HepG2 (cell line): ENCODE measurements around the gene HECTD1. TPM values are rescaled to one million over a fixed set of nuclear protein-coding genes. Genes with fewer than 3 reads are reported as not detected.

Source experiments
- ATAC-seq: fragments of 200-7000 bp; cut with Tn5 transposase; 3 replicates; pipeline ENCODE4 v1.9.1; 2020; ENCODE audit warnings: mild to moderate bottlenecking, moderate library complexity
- BruUV-seq: library from RNA; stranded (reverse); fragments of 400-500 nt; replicated peaks from 2 replicates; lab custom pipeline; 2021; lab: Mats Ljungman, UMichigan
- CTCF ChIA-PET: fragments of 300-600 bp; formaldehyde crosslinking; extraction: SDS; loops from one replicate; lab custom pipeline; 2021; ENCODE audit warnings: low total read pairs, inconsistent platforms, low intra/inter-chr PET ratio; lab: Yijun Ruan, JAX
- POLR2A ChIA-PET: fragments of 350-600 bp; sonication (Branson Sonifier 250); formaldehyde crosslinking; loops from one replicate; lab custom pipeline; 2020; ENCODE audit warnings: antibody characterized with exemption, inconsistent platforms; lab: Yijun Ruan, JAX
- DNase-seq: peaks from one replicate; pipeline ENCODE4 v3.0.0-alpha.2; 2015; ENCODE audit warnings: low spot score
- FAIRE-seq: peaks from 3 replicates; lab custom pipeline; 2011; peaks lifted over from hg19 to GRCh38; lab: Jason Lieb, UNC
- H2AFZ ChIP-seq: one replicate; pipeline ENCODE4 v1.6.1; 2011; ENCODE audit warnings: low read length, inconsistent platforms
- H3K27ac ChIP-seq: fragments of 300-600 bp; 3 replicates; pipeline ENCODE4 v1.8.0; 2011; ENCODE audit warnings: mixed run types, mild to moderate bottlenecking, mixed read lengths, low read length, inconsistent platforms; ENCODE audit not compliant: insufficient read depth; ENCODE audit errors: extremely low read length
- H3K27me3 ChIP-seq, 2 experiments: fragments of 200-600 bp in 1 of 2; 2 replicates in 1 of 2; 3 replicates in 1 of 2; pipeline versions ENCODE4 v1.6.0 to v1.8.0; 2011; ENCODE audit warnings: low read length in 2 of 2, mild to moderate bottlenecking in 2 of 2, moderate library complexity in 2 of 2, inconsistent platforms in 1 of 2; ENCODE audit not compliant: insufficient read depth in 2 of 2, control insufficient read depth in 1 of 2
- H3K36me3 ChIP-seq, 2 experiments: fragments of 200-600 bp in 1 of 2; replicated peaks in 1 of 2; 2 replicates in 1 of 2; 3 replicates in 1 of 2; pipeline versions ENCODE4 v1.5.1 to v1.8.0; 2011; ENCODE audit warnings: low read length in 2 of 2, inconsistent platforms in 1 of 2; ENCODE audit not compliant: insufficient read depth in 2 of 2, control insufficient read depth in 1 of 2
- H3K4me1 ChIP-seq: 2 replicates; pipeline ENCODE4 v1.5.1; 2012; ENCODE audit warnings: low read length, inconsistent platforms; ENCODE audit not compliant: insufficient read depth
- H3K4me2 ChIP-seq: 2 replicates; pipeline ENCODE4 v1.6.0; 2011; ENCODE audit warnings: low read depth, low read length, inconsistent platforms
- H3K4me3 ChIP-seq, 3 experiments: fragments of 200-600 bp in 1 of 3; sonication (generic), shearing (Covaris generic) in 1 of 3; replicated peaks in 1 of 3; 2 replicates each; pipeline ENCODE4 v1.5.1; 2011 to 2016; ENCODE audit warnings: low read length in 3 of 3, inconsistent platforms in 2 of 3, low read depth in 2 of 3, mild to moderate bottlenecking in 2 of 3, control low read depth in 1 of 3, mixed read lengths in 1 of 3; ENCODE audit not compliant: insufficient read depth in 1 of 3
- H3K79me2 ChIP-seq: one replicate; pipeline ENCODE4 v1.6.1; 2011; ENCODE audit warnings: low read length, inconsistent platforms; ENCODE audit not compliant: insufficient read depth
- H3K9ac ChIP-seq: 2 replicates; pipeline ENCODE4 v1.6.0; 2011; ENCODE audit warnings: mild to moderate bottlenecking, low read depth, low read length, inconsistent platforms; ENCODE audit not compliant: insufficient read depth
- H3K9me3 ChIP-seq: 2 replicates; pipeline ENCODE4 v1.5.1; 2012; ENCODE audit warnings: mild to moderate bottlenecking, low read length
- H4K20me1 ChIP-seq: 2 replicates; pipeline ENCODE4 v1.6.0; 2011; ENCODE audit warnings: inconsistent platforms, mild to moderate bottlenecking, low read length, moderate library complexity; ENCODE audit not compliant: insufficient read depth
- FOXA1 ChIP-seq, 2 experiments: fragments of 450-650 bp in 1 of 2; sonication (generic) in 1 of 2; formaldehyde crosslinking in 1 of 2; IDR thresholded peaks; 2 replicates each; pipeline versions ENCODE4 v1.4.0 to v1.6.1; 2016 to 2020; ENCODE audit warnings: missing genetic modification reagents in 1 of 2
- HNRNPK ChIP-seq: fragments of 200-400 bp; formaldehyde crosslinking; IDR thresholded peaks from 2 replicates; pipeline ENCODE4 v1.6.1; 2018; ENCODE audit warnings: low read length, low read depth, moderate library complexity, mild to moderate bottlenecking; ENCODE audit not compliant: poor library complexity, severe bottlenecking
- HNRNPUL1 ChIP-seq: fragments of 200-400 bp; formaldehyde crosslinking; IDR thresholded peaks from 2 replicates; pipeline ENCODE4 v1.6.1; 2017; ENCODE audit warnings: low read depth, mild to moderate bottlenecking, low read length, moderate library complexity
- MXI1 ChIP-seq: IDR thresholded peaks from 3 replicates; pipeline ENCODE4 v1.6.1; 2012; ENCODE audit warnings: low read depth, low read length, inconsistent platforms, borderline replicate concordance
- NBN ChIP-seq: fragments of 450-650 bp; conservative IDR thresholded peaks from 2 replicates; pipeline ENCODE4 v1.6.1; 2017
- NCOA1 ChIP-seq: sonication (generic); formaldehyde crosslinking; IDR thresholded peaks from 2 replicates; pipeline ENCODE4 v1.9.0; 2021; ENCODE audit warnings: missing genetic modification reagents
- RAD51 ChIP-seq: fragments of 450-650 bp; IDR thresholded peaks from 2 replicates; pipeline ENCODE4 v1.6.1; 2016; ENCODE audit warnings: borderline replicate concordance
- RBFOX2 ChIP-seq: fragments of 200-400 bp; formaldehyde crosslinking; IDR thresholded peaks from 2 replicates; pipeline ENCODE4 v1.6.1; 2017; ENCODE audit warnings: low read depth, mild to moderate bottlenecking, low read length
- SMARCE1 ChIP-seq: fragments of 450-650 bp; IDR thresholded peaks from 2 replicates; pipeline ENCODE4 v1.6.1; 2017; ENCODE audit warnings: borderline replicate concordance
- TOPORS ChIP-seq: sonication (generic); formaldehyde crosslinking; IDR thresholded peaks from 2 replicates; pipeline ENCODE4 v1.8.0; 2023; ENCODE audit warnings: mild to moderate bottlenecking, missing genetic modification reagents
- YY1 ChIP-seq: IDR thresholded peaks from 2 replicates; pipeline ENCODE4 v1.6.1; 2011; ENCODE audit warnings: low read length, low read depth, moderate library complexity, mild to moderate bottlenecking; ENCODE audit not compliant: insufficient read depth, insufficient replicate concordance
- ZMAT3 ChIP-seq: sonication (generic); formaldehyde crosslinking; conservative IDR thresholded peaks from 2 replicates; pipeline ENCODE4 v1.7.0; 2021; ENCODE audit warnings: missing genetic modification reagents
- ZNF317 ChIP-seq: sonication (generic); formaldehyde crosslinking; IDR thresholded peaks from 2 replicates; pipeline ENCODE4 v1.5.0; 2020; ENCODE audit warnings: mild to moderate bottlenecking, missing genetic modification reagents
- ZNF615 ChIP-seq: sonication (generic); formaldehyde crosslinking; IDR thresholded peaks from 2 replicates; pipeline ENCODE4 v1.5.0; 2020; ENCODE audit warnings: mild to moderate bottlenecking, missing genetic modification reagents, borderline replicate concordance
- ZNF713 ChIP-seq: sonication (generic); formaldehyde crosslinking; IDR thresholded peaks from 2 replicates; pipeline ENCODE4 v1.4.0; 2020; ENCODE audit warnings: mild to moderate bottlenecking, missing genetic modification reagents
- WGBS: methylation state at CpG from one replicate; pipeline ENCODE4 v1.1.6; 2017; ENCODE audit warnings: low lambda C conversion rate; 5-methylcytosine and 5-hydroxymethylcytosine counted together
- in situ Hi-C: cut with HindIII; loops from 2 replicates; pipeline ENCODE4 v1.10.0; 2017; ENCODE audit warnings: low pct_unique_long_range_greater_than_20kb; ENCODE audit not compliant: extremely low pct_ligation_motif_present
- intact Hi-C: fragments of 100-400 bp; cut with micrococcal nuclease; formaldehyde crosslinking; loops from one replicate; pipeline ENCODE4 v1.10.0; 2022; ENCODE audit not compliant: unreplicated experiment
- polyA plus RNA-seq, 8 experiments: library from polyadenylated mRNA; depleted of rRNA in 3 of 8; stranded (reverse) in 7 of 8; unstranded in 1 of 8; fragments of >200 nt; fragmentation: Illumina TruSeq in 4 of 8; extraction: Trizol in 4 of 8; gene quantifications; 2 replicates each; pipeline versions ENCODE4 v1.2.1 to v1.2.3, GENCODE V29; 2011 to 2016; ENCODE audit warnings: low read depth in 4 of 8, missing spikeins in 1 of 8, mixed read lengths in 1 of 8; ENCODE audit not compliant: insufficient read depth in 1 of 8
- total RNA-seq, 5 experiments: library from RNA; depleted of rRNA; stranded (reverse); fragments of >200 nt; fragmentation: Illumina TruSeq; extraction: Trizol; gene quantifications; 2 replicates each; pipeline ENCODE4 v1.2.3, GENCODE V29; 2016; ENCODE audit warnings: low read depth in 1 of 5
- TF ChIP-seq, protein P1 (sequence below): sonication (generic); formaldehyde crosslinking; IDR thresholded peaks from 2 replicates; pipeline ENCODE4 v1.4.0; 2020; ENCODE audit warnings: mild to moderate bottlenecking, missing genetic modification reagents, borderline replicate concordance

HECTD1 gene
- total and polyA plus RNA-seq, 2 of the 13 experiments (the other 11 are each of a cell fraction or from before 2014, with no cell fraction given): 312 to 560 TPM

DNA sequence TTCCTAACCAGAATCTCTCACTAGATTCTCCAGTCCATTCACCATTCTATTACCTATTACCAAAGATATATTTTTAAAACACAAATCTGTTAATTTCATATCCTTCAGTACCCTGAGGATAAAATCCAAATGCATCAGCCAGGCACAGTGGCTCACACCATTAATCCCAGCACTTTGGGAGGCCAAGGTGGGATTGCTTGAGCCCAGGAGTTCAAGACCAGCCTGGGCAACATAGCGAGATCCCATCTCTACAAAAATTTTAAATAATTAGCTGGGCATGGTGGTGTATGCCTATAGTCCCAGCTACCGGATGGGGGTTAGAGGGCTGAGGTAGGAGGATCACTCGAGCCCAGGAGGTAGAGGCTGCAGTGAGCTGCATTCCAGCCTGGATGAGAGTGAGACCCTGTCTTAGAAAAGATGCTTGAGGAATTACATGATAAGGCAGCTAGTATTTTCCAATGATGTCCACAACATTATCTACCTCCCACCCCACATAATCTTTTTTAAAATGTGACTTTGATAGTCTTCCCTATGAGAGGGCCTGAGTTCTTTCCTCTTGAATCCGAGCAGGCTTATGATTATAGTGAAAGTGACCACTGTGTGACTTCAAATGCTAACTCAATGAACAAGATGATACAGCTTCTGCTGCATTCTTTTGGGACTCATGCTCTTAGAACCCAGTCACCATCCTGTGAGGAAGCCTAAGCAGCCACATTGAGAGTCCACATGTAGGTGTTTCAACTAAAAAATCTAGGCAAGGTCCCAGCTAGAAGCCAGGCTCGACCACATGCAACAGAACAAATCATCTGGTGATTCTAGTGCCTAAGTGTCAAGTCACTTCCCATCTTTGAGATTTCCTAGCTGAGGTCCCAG lies 18.0 kb downstream of the HECTD1 start (continued):
- TF ChIP-seq, protein P1, sequence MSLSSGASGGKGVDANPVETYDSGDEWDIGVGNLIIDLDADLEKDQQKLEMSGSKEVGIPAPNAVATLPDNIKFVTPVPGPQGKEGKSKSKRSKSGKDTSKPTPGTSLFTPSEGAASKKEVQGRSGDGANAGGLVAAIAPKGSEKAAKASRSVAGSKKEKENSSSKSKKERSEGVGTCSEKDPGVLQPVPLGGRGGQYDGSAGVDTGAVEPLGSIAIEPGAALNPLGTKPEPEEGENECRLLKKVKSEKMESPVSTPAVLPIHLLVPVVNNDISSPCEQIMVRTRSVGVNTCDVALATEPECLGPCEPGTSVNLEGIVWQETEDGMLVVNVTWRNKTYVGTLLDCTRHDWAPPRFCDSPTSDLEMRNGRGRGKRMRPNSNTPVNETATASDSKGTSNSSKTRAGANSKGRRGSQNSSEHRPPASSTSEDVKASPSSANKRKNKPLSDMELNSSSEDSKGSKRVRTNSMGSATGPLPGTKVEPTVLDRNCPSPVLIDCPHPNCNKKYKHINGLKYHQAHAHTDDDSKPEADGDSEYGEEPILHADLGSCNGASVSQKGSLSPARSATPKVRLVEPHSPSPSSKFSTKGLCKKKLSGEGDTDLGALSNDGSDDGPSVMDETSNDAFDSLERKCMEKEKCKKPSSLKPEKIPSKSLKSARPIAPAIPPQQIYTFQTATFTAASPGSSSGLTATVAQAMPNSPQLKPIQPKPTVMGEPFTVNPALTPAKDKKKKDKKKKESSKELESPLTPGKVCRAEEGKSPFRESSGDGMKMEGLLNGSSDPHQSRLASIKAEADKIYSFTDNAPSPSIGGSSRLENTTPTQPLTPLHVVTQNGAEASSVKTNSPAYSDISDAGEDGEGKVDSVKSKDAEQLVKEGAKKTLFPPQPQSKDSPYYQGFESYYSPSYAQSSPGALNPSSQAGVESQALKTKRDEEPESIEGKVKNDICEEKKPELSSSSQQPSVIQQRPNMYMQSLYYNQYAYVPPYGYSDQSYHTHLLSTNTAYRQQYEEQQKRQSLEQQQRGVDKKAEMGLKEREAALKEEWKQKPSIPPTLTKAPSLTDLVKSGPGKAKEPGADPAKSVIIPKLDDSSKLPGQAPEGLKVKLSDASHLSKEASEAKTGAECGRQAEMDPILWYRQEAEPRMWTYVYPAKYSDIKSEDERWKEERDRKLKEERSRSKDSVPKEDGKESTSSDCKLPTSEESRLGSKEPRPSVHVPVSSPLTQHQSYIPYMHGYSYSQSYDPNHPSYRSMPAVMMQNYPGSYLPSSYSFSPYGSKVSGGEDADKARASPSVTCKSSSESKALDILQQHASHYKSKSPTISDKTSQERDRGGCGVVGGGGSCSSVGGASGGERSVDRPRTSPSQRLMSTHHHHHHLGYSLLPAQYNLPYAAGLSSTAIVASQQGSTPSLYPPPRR (CRISPR knock-in tag): no peak
- TF ChIP-seq RAD51 (no peak), SMARCE1 (no peak)

DNA sequence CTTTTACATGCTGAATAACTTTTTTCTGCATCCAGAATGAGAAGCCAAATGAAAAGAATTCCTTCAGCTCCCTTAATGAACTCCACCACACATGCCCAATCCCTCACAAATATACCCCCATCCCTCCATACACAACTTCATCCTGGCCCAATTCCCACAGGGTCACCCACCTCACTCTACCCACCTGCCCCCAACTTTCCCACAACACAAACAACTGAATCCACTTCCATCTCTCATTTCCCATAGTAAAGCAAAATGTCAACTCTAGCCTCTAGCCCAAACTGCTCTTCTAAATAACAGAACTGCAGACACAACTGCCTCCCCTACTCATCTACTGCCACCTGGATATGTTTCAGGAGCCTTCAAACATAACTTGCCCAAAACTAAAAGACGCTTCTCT lies 18.8 kb downstream of the HECTD1 start:
- no peak overlapping the region for H3K4me3 ChIP-seq
- DNase-seq (no peak), FAIRE-seq (no peak), ATAC-seq (no peak)
- ChIA-PET POLR2A (interaction anchor here (6.4 kb wide), 1 partner anchor 19 kb away, joined by 40 read pairs; the partner anchor contains the start of gene HECTD1), CTCF (no interaction called here)
- peaks cover 30 to 73% of the 10 kb centered on the region in 2 experiments; a peak in 4 of 5 replicates for H3K36me3 ChIP-seq
- intact Hi-C loops: no loop called here
- H3K79me2 ChIP-seq: peaks cover 96% of the 10 kb centered on the region
- H3K9ac ChIP-seq: no peak overlapping the region
- H2AFZ ChIP-seq: no peak overlapping the region
- BruUV-seq: no TSS peak
- H3K27ac ChIP-seq: peak overlapping the region; percentile 2
- in situ Hi-C loops: no loop called here
- H3K9me3 ChIP-seq: no peaks in the 10 kb centered on the region
- H4K20me1 ChIP-seq: peaks cover 24% of the 10 kb centered on the region
- no peak overlapping the region for H3K4me2 ChIP-seq
- no peaks in the 10 kb centered on the region for H3K27me3 ChIP-seq
- WGBS: 95% methylated on average over 1 of the region's 1 CpG
- H3K4me1 ChIP-seq: no peaks in the 10 kb centered on the region
- TF ChIP-seq ZNF713 (CRISPR knock-in tag) (0 out of 2 replicates have a peak, but pooled peaks have one; percentile 44), MXI1 (no peak), FOXA1 (IDR thresholded peaks at IDR 0.05) (0 out of 2 replicates have a peak, but pooled peaks have one; percentile 15), FOXA1 (CRISPR knock-in tag; IDR thresholded peaks at IDR 0.05) (no peak), YY1 (no peak), RBFOX2 (0 out of 2 replicates have a peak, but pooled peaks have one; percentile 25), NBN (0 out of 2 replicates have a peak, but pooled peaks have one; percentile 42), HNRNPK (peak; percentile 89), ZNF615 (CRISPR knock-in tag) (no peak), ZMAT3 (CRISPR knock-in tag) (no peak), TOPORS (CRISPR knock-in tag) (0 out of 2 replicates have a peak, but pooled peaks have one; percentile 25), HNRNPUL1 (no peak), NCOA1 (CRISPR knock-in tag) (0 out of 2 replicates have a peak, but pooled peaks have one; percentile 16), ZNF317 (CRISPR knock-in tag) (0 out of 2 replicates have a peak, but pooled peaks have one; percentile 25)
